HepG2 (cell line): Measurements from ENCODE around the gene PLXND1. TPM values are rescaled to one million over a fixed set of nuclear protein-coding genes. Genes with fewer than 3 reads are reported as not detected.

Experiments
- ERF ChIP-seq: IDR thresholded peaks from 2 replicates; pipeline ENCODE4 v1.6.1; 2018; ENCODE audit warnings: missing biosample characterization, missing genetic modification reagents
- HNRNPUL1 ChIP-seq: fragments of 200-400 bp; formaldehyde crosslinking; IDR thresholded peaks from 2 replicates; pipeline ENCODE4 v1.6.1; 2017; ENCODE audit warnings: low read depth, mild to moderate bottlenecking, low read length, moderate library complexity
- JUNB ChIP-seq: sonication (generic); formaldehyde crosslinking; IDR thresholded peaks from 2 replicates; pipeline ENCODE4 v1.8.0; 2022; ENCODE audit warnings: missing genetic modification reagents, mild to moderate bottlenecking, borderline replicate concordance
- PAX8 ChIP-seq: sonication (generic); formaldehyde crosslinking; IDR thresholded peaks from 2 replicates; pipeline ENCODE4 v1.8.0; 2022; ENCODE audit warnings: mild to moderate bottlenecking, missing genetic modification reagents, borderline replicate concordance
- RARA ChIP-seq: IDR thresholded peaks from 2 replicates; pipeline ENCODE4 v1.6.1; 2016; ENCODE audit warnings: missing genetic modification reagents, missing compliant biosample characterization
- ZKSCAN1 ChIP-seq: fragments of 150-350 bp; IDR thresholded peaks from 2 replicates; pipeline ENCODE4 v1.6.1; 2014; ENCODE audit warnings: low read length
- ZNF12 ChIP-seq: sonication (generic); formaldehyde crosslinking; IDR thresholded peaks from 2 replicates; pipeline ENCODE4 v1.5.0; 2020; ENCODE audit warnings: missing genetic modification reagents
- ZNF354B ChIP-seq: sonication (generic); formaldehyde crosslinking; IDR thresholded peaks from 2 replicates; pipeline ENCODE4 v1.8.0; 2022; ENCODE audit warnings: mild to moderate bottlenecking, missing genetic modification reagents
- ZNF672 ChIP-seq: sonication (generic); formaldehyde crosslinking; IDR thresholded peaks from 2 replicates; pipeline ENCODE4 v1.8.1; 2022; ENCODE audit warnings: missing genetic modification reagents
- polyA plus RNA-seq, 8 experiments: library from polyadenylated mRNA; depleted of rRNA in 3 of 8; stranded (reverse) in 7 of 8; unstranded in 1 of 8; fragments of >200 nt; fragmentation: Illumina TruSeq in 4 of 8; extraction: Trizol in 4 of 8; gene quantifications; 2 replicates each; pipeline versions ENCODE4 v1.2.1 to v1.2.3, GENCODE V29; 2011 to 2016; ENCODE audit warnings: low read depth in 4 of 8, missing spikeins in 1 of 8, mixed read lengths in 1 of 8; ENCODE audit not compliant: insufficient read depth in 1 of 8
- total RNA-seq, 5 experiments: library from RNA; depleted of rRNA; stranded (reverse); fragments of >200 nt; fragmentation: Illumina TruSeq; extraction: Trizol; gene quantifications; 2 replicates each; pipeline ENCODE4 v1.2.3, GENCODE V29; 2016; ENCODE audit warnings: low read depth in 1 of 5
- TF ChIP-seq, protein P1 (sequence below): sonication (generic); formaldehyde crosslinking; IDR thresholded peaks from 2 replicates; pipeline ENCODE4 v1.5.0; 2020; ENCODE audit warnings: mild to moderate bottlenecking, missing genetic modification reagents, borderline replicate concordance
- TF ChIP-seq, protein P2 (sequence below): sonication (generic); formaldehyde crosslinking; IDR thresholded peaks from 2 replicates; pipeline ENCODE4 v1.5.0; 2020; ENCODE audit warnings: missing genetic modification reagents
- TF ChIP-seq, protein P3 (sequence below): sonication (generic); formaldehyde crosslinking; IDR thresholded peaks from 2 replicates; pipeline ENCODE4 v1.4.0; 2020; ENCODE audit warnings: mild to moderate bottlenecking, missing genetic modification reagents
- TF ChIP-seq, protein P4 (sequence below): sonication (generic); formaldehyde crosslinking; IDR thresholded peaks from 2 replicates; pipeline ENCODE4 v1.4.0; 2020; ENCODE audit warnings: missing genetic modification reagents, borderline replicate concordance
- TF ChIP-seq, protein P5 (sequence below): sonication (generic); formaldehyde crosslinking; IDR thresholded peaks from 2 replicates; pipeline ENCODE4 v1.4.0; 2020; ENCODE audit warnings: mild to moderate bottlenecking, missing genetic modification reagents, borderline replicate concordance

Gene PLXND1
- total and polyA plus RNA-seq, 2 of the 13 experiments (the other 11 are each of a cell fraction or from before 2014, with no cell fraction given), result 15.9 to 42.0 TPM

DNA sequence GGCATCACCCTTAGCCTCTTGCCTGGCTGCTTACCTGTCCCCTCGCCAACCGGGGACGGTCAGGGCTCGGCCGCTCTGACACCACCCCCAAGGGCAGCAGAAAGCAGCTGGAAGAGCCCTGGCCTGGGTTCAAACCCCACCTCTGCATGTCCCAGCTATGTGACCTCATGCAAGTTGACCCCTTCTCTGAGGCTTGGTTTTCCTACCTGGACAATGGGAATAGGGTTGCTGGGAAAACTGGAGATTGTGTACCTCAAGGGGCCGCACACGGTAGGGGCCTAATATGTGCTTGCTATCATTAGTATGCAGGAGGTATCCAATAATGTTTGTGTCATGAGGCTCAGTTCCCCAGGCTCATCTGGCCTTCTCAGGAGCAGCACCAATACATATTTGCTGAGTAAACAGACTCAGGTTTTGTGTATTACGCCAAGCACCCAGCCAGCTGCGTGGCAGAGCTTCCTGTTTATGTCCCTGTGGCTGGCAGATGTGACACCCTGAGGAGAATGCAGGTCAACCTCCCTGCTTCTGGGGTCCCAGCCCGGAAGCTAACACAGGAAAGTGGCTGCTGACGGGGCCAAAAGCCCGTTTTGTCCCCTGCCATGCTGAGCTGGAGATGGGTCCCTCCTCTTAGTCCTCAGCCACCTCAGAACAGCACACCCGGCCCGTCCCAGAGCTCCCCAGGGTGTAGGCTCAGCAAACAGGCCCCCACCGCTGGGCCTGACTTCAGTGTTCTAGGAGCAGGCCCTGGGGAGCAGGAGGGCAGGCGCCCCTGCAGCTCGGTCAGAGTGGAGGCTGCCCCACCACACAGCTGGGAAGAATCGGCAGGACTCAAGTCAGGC, 29.7 kb downstream of the PLXND1 start (continued):
- TF ChIP-seq, protein P1, sequence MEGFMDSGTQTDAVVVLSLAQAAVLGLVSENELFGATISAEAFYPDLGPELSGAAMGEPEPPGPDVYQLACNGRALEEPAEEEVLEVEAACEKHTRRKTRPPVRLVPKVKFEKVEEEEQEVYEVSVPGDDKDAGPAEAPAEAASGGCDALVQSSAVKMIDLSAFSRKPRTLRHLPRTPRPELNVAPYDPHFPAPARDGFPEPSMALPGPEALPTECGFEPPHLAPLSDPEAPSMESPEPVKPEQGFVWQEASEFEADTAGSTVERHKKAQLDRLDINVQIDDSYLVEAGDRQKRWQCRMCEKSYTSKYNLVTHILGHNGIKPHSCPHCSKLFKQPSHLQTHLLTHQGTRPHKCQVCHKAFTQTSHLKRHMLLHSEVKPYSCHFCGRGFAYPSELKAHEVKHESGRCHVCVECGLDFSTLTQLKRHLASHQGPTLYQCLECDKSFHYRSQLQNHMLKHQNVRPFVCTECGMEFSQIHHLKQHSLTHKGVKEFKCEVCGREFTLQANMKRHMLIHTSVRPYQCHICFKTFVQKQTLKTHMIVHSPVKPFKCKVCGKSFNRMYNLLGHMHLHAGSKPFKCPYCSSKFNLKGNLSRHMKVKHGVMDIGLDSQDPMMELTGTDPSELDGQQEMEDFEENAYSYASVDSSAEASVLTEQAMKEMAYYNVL, result no peak
- TF ChIP-seq, protein P2, sequence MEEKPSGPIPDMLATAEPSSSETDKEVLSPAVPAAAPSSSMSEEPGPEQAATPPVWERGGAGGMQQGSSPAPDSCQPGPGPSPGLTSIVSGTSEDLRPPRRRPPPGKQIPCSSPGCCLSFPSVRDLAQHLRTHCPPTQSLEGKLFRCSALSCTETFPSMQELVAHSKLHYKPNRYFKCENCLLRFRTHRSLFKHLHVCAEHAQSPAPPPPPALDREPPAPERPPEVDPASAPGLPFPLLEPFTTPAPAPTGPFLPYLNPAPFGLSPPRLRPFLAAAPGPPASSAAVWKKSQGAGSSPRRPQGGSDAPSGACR (CRISPR knock-in tag), result 0 out of 2 replicates have a peak, but pooled peaks have one; percentile 48
- TF ChIP-seq JUNB (no peak), ZKSCAN1 (no peak), ZNF354B (CRISPR knock-in tag) (no peak), RARA (CRISPR knock-in tag) (peak; percentile 59; the same call in 1 of the 2 replicates), HNRNPUL1 (no peak), PAX8 (CRISPR knock-in tag) (no peak), ZNF12 (peak; percentile 39; the same call in 1 of the 2 replicates), ZNF672 (no peak), ERF (CRISPR knock-in tag) (peak; percentile 61; the same call in 1 of the 2 replicates)
- TF ChIP-seq, protein P3, sequence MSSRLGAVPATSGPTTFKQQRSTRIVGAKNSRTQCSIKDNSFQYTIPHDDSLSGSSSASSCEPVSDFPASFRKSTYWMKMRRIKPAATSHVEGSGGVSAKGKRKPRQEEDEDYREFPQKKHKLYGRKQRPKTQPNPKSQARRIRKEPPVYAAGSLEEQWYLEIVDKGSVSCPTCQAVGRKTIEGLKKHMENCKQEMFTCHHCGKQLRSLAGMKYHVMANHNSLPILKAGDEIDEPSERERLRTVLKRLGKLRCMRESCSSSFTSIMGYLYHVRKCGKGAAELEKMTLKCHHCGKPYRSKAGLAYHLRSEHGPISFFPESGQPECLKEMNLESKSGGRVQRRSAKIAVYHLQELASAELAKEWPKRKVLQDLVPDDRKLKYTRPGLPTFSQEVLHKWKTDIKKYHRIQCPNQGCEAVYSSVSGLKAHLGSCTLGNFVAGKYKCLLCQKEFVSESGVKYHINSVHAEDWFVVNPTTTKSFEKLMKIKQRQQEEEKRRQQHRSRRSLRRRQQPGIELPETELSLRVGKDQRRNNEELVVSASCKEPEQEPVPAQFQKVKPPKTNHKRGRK (CRISPR knock-in tag), result no peak
- TF ChIP-seq, protein P4, sequence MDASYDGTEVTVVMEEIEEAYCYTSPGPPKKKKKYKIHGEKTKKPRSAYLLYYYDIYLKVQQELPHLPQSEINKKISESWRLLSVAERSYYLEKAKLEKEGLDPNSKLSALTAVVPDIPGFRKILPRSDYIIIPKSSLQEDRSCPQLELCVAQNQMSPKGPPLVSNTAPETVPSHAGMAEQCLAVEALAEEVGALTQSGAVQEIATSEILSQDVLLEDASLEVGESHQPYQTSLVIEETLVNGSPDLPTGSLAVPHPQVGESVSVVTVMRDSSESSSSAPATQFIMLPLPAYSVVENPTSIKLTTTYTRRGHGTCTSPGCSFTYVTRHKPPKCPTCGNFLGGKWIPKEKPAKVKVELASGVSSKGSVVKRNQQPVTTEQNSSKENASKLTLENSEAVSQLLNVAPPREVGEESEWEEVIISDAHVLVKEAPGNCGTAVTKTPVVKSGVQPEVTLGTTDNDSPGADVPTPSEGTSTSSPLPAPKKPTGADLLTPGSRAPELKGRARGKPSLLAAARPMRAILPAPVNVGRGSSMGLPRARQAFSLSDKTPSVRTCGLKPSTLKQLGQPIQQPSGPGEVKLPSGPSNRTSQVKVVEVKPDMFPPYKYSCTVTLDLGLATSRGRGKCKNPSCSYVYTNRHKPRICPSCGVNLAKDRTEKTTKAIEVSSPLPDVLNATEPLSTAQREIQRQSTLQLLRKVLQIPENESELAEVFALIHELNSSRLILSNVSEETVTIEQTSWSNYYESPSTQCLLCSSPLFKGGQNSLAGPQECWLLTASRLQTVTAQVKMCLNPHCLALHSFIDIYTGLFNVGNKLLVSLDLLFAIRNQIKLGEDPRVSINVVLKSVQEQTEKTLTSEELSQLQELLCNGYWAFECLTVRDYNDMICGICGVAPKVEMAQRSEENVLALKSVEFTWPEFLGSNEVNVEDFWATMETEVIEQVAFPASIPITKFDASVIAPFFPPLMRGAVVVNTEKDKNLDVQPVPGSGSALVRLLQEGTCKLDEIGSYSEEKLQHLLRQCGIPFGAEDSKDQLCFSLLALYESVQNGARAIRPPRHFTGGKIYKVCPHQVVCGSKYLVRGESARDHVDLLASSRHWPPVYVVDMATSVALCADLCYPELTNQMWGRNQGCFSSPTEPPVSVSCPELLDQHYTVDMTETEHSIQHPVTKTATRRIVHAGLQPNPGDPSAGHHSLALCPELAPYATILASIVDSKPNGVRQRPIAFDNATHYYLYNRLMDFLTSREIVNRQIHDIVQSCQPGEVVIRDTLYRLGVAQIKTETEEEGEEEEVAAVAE (CRISPR knock-in tag), result peak; percentile 24; the same call in 1 of the 2 replicates
- TF ChIP-seq, protein P5, sequence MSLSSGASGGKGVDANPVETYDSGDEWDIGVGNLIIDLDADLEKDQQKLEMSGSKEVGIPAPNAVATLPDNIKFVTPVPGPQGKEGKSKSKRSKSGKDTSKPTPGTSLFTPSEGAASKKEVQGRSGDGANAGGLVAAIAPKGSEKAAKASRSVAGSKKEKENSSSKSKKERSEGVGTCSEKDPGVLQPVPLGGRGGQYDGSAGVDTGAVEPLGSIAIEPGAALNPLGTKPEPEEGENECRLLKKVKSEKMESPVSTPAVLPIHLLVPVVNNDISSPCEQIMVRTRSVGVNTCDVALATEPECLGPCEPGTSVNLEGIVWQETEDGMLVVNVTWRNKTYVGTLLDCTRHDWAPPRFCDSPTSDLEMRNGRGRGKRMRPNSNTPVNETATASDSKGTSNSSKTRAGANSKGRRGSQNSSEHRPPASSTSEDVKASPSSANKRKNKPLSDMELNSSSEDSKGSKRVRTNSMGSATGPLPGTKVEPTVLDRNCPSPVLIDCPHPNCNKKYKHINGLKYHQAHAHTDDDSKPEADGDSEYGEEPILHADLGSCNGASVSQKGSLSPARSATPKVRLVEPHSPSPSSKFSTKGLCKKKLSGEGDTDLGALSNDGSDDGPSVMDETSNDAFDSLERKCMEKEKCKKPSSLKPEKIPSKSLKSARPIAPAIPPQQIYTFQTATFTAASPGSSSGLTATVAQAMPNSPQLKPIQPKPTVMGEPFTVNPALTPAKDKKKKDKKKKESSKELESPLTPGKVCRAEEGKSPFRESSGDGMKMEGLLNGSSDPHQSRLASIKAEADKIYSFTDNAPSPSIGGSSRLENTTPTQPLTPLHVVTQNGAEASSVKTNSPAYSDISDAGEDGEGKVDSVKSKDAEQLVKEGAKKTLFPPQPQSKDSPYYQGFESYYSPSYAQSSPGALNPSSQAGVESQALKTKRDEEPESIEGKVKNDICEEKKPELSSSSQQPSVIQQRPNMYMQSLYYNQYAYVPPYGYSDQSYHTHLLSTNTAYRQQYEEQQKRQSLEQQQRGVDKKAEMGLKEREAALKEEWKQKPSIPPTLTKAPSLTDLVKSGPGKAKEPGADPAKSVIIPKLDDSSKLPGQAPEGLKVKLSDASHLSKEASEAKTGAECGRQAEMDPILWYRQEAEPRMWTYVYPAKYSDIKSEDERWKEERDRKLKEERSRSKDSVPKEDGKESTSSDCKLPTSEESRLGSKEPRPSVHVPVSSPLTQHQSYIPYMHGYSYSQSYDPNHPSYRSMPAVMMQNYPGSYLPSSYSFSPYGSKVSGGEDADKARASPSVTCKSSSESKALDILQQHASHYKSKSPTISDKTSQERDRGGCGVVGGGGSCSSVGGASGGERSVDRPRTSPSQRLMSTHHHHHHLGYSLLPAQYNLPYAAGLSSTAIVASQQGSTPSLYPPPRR (CRISPR knock-in tag), result peak; percentile 57; the same call in 1 of the 2 replicates
